SK-N-MC (cell line): ENCODE data around the gene HS2ST1.
"Not testable (repeated sequence)": the region's sequence is repeated elsewhere in the genome, so short reads cannot be mapped to it uniquely, and the experiment has no call there.

Experiments
- DNase-seq: peaks from one replicate; pipeline ENCODE4 v3.0.0-alpha.2; 2011; ENCODE audit warnings: low read depth, low spot score
- H3K27ac ChIP-seq: fragments of 200-600 bp; sonication (generic); 2 replicates; pipeline ENCODE4 v1.5.1; 2016; ENCODE audit warnings: mixed run types
- H3K36me3 ChIP-seq: fragments of 200-600 bp; sonication (generic); 2 replicates; pipeline ENCODE4 v1.6.1; 2017; ENCODE audit warnings: antibody characterized with exemption, low read length, mixed read lengths; ENCODE audit not compliant: insufficient read depth
- H3K4me3 ChIP-seq: fragments of 200-600 bp; sonication (generic); 2 replicates; pipeline ENCODE4 v1.5.1; 2016
- H3K9ac ChIP-seq: fragments of 200-600 bp; sonication (generic); 2 replicates; pipeline ENCODE4 v1.8.0; 2017; ENCODE audit warnings: mixed run types, mixed read lengths; ENCODE audit not compliant: insufficient read length
- H3K9me3 ChIP-seq: fragments of 200-600 bp; sonication (generic); 2 replicates; pipeline ENCODE4 v1.6.1; 2017; ENCODE audit warnings: low read depth, mild to moderate bottlenecking, antibody characterized with exemption, low read length, moderate library complexity, mixed read lengths
- EZH2 ChIP-seq: fragments of 200-600 bp; sonication (generic); IDR thresholded peaks from one replicate; pipeline ENCODE4 v1.6.1; 2017; ENCODE audit warnings: antibody characterized with exemption
- FOXP2 ChIP-seq: optimal IDR thresholded peaks from 2 replicates; pipeline ENCODE3; 2011; ENCODE audit warnings: mild to moderate bottlenecking, moderate library complexity; ENCODE audit not compliant: insufficient read depth; ENCODE audit errors: extremely low read length, control extremely low read depth
- POLR2AphosphoS5 ChIP-seq: IDR thresholded peaks from 2 replicates; pipeline ENCODE4 v1.6.1; 2012; ENCODE audit warnings: mild to moderate bottlenecking, low read depth, low read length, borderline replicate concordance

HS2ST1 gene

GRCh38 chr1:86914601-86914997 lies at the start of gene HS2ST1:
Gene HS2ST1, plus strand, starts transcription at chr1:86914635.
- peak within 1 kb of the TSS; percentile 98 for H3K4me3 ChIP-seq
- H3K9me3 ChIP-seq = no peaks in the 10 kb centered on the region
- peak; percentile 73 for TF ChIP-seq POLR2AphosphoS5
- TF ChIP-seq FOXP2 = no peak
- no peak for DNase-seq
- H3K9ac ChIP-seq = peak within 1 kb of the TSS; percentile 99
- peaks cover 18% of the 10 kb centered on the region for H3K36me3 ChIP-seq
- peak within 1 kb of the TSS; percentile 93 for H3K27ac ChIP-seq

GRCh38 chr1:86865973-86866637 lies 48.3 kb upstream of the HS2ST1 start:
- TF ChIP-seq FOXP2 (no peak), EZH2 (no peak)
- Histone ChIP-seq H3K36me3 (peaks cover 11% of the 10 kb centered on the region; the same call in 1 of the 2 replicates), H3K4me3 (no peak overlapping the region), H3K9ac (no peak overlapping the region), H3K9me3 (no peaks in the 10 kb centered on the region), H3K27ac (no peak overlapping the region)
- no peak for DNase-seq

DNA sequence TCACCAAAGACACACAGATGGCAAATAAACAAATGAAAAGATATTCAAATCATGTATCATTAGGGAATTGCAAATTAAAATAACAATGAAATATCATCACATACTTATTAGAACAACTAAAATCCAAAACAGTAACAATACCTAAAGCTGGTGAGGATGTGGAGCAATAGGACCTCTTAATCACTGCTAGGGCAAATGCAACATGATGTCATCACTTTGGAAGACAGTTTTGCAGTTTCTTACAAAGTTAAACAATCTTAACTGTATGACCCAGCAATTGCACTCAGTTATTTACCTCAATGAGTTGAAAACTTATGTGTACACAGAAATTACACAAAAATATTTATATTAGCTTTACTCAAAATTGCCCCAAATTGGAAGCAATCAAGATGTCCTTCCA lies 47.8 kb upstream of the HS2ST1 start:
- no peak for DNase-seq
- Histone ChIP-seq H3K36me3 (peaks cover 11% of the 10 kb centered on the region; the same call in 1 of the 2 replicates), H3K27ac (no peak overlapping the region), H3K9ac (no peak overlapping the region), H3K9me3 (no peaks in the 10 kb centered on the region), H3K4me3 (no peak overlapping the region)
- TF ChIP-seq FOXP2 = no peak
- no peak for TF ChIP-seq EZH2
- no peak for TF ChIP-seq POLR2AphosphoS5

- H3K9me3 ChIP-seq, H3K27ac ChIP-seq, H3K4me3 ChIP-seq, DNase-seq, H3K9ac ChIP-seq: not testable (repeated sequence)
- peaks cover 11% of the 10 kb centered on the region; the same call in 1 of the 2 replicates for H3K36me3 ChIP-seq
Observed at GRCh38 chr1:86867278-86867677, 47.2 kb upstream of the HS2ST1 start.

DNA sequence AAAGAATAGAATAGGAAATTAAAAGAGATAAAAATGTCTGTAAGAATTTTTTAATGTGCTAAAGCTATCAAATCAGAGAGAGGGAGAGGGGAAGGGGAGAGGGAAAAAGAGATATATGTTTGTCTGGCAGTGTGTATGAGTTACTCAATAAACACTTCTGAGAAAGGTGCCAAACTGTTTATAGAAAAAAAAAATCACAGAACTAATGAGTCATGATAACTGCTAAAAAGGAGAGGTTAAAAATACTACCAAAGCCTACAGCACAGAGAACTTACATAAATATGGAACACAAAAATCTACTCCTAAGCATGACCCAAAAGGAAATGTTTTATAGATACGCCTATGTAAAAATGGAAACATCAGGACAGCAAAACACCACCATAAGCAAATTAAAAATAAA lies 46.0 kb upstream of the HS2ST1 start:
- TF ChIP-seq EZH2 (no peak), POLR2AphosphoS5 (no peak), FOXP2 (no peak)
- Histone ChIP-seq H3K9ac (no peak overlapping the region), H3K27ac (0 out of 2 replicates have a peak overlapping the region, but pooled peaks have one; percentile 10), H3K9me3 (no peaks in the 10 kb centered on the region), H3K36me3 (peaks cover 11% of the 10 kb centered on the region; the same call in 1 of the 2 replicates), H3K4me3 (no peak overlapping the region)
- DNase-seq = no peak

- H3K27ac ChIP-seq = no peak overlapping the region
- TF ChIP-seq EZH2 (no peak), FOXP2 (no peak), POLR2AphosphoS5 (no peak)
Observed at GRCh38 chr1:86871001-86871400, 43.4 kb upstream of the HS2ST1 start.

GRCh38 chr1:86872086-86872485 lies 42.3 kb upstream of the HS2ST1 start:
- DNase-seq = no peak
- Histone ChIP-seq H3K4me3 (no peak overlapping the region), H3K9ac (no peak overlapping the region), H3K36me3 (peaks cover 2% of the 10 kb centered on the region), H3K9me3 (no peaks in the 10 kb centered on the region), H3K27ac (peak overlapping the region; percentile 43; the same call in 1 of the 2 replicates)
- no peak for TF ChIP-seq EZH2
- no peak for TF ChIP-seq POLR2AphosphoS5
- TF ChIP-seq FOXP2 = no peak

More at GRCh38 chr1:86871001-86871400, 43.4 kb upstream of the HS2ST1 start:
- no peaks in the 10 kb centered on the region for H3K9me3 ChIP-seq
- no peak for DNase-seq
- no peak overlapping the region for H3K9ac ChIP-seq
- H3K36me3 ChIP-seq = peaks cover 5% of the 10 kb centered on the region; the same call in 1 of the 2 replicates
- H3K4me3 ChIP-seq = no peak overlapping the region

DNA sequence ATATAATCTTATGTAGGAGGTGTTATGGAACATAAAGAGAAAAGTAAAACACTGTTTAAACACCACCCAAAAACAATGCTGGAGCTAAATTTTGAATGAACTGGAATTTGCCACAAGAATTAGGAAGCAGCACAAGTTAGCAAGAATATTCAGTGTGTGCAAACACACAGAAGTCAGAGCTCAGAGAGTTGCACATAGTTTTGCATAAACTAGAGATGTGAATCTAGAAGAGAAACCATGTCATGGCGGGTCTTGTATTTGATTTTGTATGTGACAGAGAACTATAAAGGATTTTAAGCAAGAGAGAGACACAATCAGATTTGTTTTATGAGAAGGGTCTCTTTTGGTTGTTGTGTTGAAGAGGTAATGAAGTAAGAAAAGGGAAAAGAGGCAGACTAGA lies 38.7 kb upstream of the HS2ST1 start:
- DNase-seq = no peak
- no peak overlapping the region for H3K4me3 ChIP-seq
- peaks cover 21% of the 10 kb centered on the region for H3K36me3 ChIP-seq
- H3K27ac ChIP-seq = no peak overlapping the region
- no peak for TF ChIP-seq EZH2
- no peaks in the 10 kb centered on the region for H3K9me3 ChIP-seq
- H3K9ac ChIP-seq = no peak overlapping the region

- TF ChIP-seq FOXP2 (no peak), EZH2 (no peak), POLR2AphosphoS5 (no peak)
- H3K9ac ChIP-seq = no peak overlapping the region
- H3K36me3 ChIP-seq = peaks cover 17% of the 10 kb centered on the region
- no peak for DNase-seq
- H3K4me3 ChIP-seq = no peak overlapping the region
- no peaks in the 10 kb centered on the region for H3K9me3 ChIP-seq
- H3K27ac ChIP-seq = no peak overlapping the region
Observed at GRCh38 chr1:86887479-86888162, 26.8 kb upstream of the HS2ST1 start.

DNA sequence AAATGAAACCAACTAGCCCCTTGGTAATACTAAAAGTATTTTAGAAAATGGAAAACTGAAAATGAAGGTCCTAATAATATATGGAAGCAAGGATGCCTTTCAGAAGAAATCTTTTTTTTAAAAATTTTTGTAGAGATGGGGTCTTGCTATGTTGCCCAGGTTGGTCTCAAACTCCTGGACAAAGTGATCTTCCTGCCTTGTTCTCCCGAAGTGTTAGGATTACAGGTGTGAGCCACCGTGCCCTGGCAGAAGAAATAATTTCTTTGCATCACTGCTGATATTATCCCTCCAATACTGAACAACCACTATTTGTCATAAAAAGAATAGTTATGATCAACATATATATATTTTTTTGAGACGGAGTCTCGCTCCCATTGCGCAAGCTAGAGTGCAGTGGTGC lies 26.1 kb upstream of the HS2ST1 start:
- Histone ChIP-seq H3K9ac (no peak overlapping the region), H3K4me3 (no peak overlapping the region), H3K9me3 (no peaks in the 10 kb centered on the region), H3K36me3 (peaks cover 23% of the 10 kb centered on the region), H3K27ac (no peak overlapping the region)
- no peak for TF ChIP-seq POLR2AphosphoS5
- no peak for TF ChIP-seq EZH2
- no peak for TF ChIP-seq FOXP2
- no peak for DNase-seq

DNA sequence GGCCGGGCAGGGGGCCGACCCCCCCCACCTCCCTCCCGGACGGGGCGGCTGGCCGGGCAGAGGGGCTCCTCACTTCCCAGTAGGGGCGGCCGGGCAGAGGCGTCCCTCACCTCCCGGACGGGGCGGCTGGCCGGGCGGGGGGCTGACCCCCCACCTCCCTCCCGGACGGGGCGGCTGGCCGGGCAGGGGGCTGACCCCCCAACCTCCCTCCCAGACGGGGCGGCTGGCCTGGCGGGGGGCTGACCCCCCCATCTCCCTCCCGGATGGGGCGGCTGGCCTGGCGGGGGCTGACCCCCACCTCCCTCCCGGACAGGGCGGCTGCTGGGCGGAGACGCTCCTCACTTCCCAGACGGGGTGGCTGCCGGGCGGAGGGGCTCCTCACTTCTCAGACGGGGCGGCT lies 15.0 kb upstream of the HS2ST1 start:
- peaks cover 44% of the 10 kb centered on the region for H3K36me3 ChIP-seq
- not testable (repeated sequence) for H3K9me3 ChIP-seq, H3K9ac ChIP-seq, H3K27ac ChIP-seq, DNase-seq, H3K4me3 ChIP-seq
